Neural cell (in vitro differentiated cells): ENCODE results near the gene CLEC4F.

Source experiments
- CTCF ChIP-seq: fragments of 450-650 bp; IDR thresholded peaks from 2 replicates; pipeline ENCODE4 v1.5.1; 2014; ENCODE audit warnings: antibody characterized with exemption, mild to moderate bottlenecking, moderate library complexity; ENCODE audit not compliant: poor library complexity, severe bottlenecking
- RAD21 ChIP-seq: fragments of 450-650 bp; conservative IDR thresholded peaks from 2 replicates; pipeline ENCODE4 v1.6.1; 2014; ENCODE audit warnings: antibody characterized with exemption, mild to moderate bottlenecking, moderate library complexity
- SMC3 ChIP-seq: fragments of 450-650 bp; conservative IDR thresholded peaks from 2 replicates; pipeline ENCODE4 v1.6.1; 2014; ENCODE audit warnings: antibody characterized with exemption, mild to moderate bottlenecking, moderate library complexity; ENCODE audit not compliant: poor library complexity

GRCh38 chr2:70765507-70765906 is 54.9 kb downstream of the CLEC4F start:
- TF ChIP-seq CTCF (no peak), RAD21 (no peak), SMC3 (no peak)
